T follicular helper cell (primary cell): ENCODE results near the gene EMILIN3.

ENCODE experiments used
- DNase-seq: peaks from one replicate; pipeline ENCODE4 v3.0.0-alpha.2; 2020; ENCODE audit warnings: low read depth
- total RNA-seq, 2 experiments: gene quantifications; one replicate each; lab custom pipeline; 2026; lab: John Stamatoyannopoulos, UW

Gene EMILIN3, protein sequence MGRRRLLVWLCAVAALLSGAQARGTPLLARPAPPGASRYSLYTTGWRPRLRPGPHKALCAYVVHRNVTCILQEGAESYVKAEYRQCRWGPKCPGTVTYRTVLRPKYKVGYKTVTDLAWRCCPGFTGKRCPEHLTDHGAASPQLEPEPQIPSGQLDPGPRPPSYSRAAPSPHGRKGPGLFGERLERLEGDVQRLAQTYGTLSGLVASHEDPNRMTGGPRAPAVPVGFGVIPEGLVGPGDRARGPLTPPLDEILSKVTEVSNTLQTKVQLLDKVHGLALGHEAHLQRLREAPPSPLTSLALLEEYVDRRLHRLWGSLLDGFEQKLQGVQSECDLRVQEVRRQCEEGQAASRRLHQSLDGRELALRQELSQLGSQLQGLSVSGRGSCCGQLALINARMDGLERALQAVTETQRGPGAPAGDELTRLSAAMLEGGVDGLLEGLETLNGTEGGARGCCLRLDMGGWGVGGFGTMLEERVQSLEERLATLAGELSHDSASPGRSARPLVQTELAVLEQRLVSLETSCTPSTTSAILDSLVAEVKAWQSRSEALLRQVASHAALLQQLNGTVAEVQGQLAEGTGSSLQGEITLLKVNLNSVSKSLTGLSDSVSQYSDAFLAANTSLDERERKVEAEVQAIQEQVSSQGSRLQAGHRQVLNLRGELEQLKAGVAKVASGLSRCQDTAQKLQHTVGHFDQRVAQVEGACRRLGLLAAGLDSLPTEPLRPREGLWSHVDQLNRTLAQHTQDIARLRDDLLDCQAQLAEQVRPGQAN
- total RNA-seq, result 0 to 0.04 reads per million in 2 experiments

DNA sequence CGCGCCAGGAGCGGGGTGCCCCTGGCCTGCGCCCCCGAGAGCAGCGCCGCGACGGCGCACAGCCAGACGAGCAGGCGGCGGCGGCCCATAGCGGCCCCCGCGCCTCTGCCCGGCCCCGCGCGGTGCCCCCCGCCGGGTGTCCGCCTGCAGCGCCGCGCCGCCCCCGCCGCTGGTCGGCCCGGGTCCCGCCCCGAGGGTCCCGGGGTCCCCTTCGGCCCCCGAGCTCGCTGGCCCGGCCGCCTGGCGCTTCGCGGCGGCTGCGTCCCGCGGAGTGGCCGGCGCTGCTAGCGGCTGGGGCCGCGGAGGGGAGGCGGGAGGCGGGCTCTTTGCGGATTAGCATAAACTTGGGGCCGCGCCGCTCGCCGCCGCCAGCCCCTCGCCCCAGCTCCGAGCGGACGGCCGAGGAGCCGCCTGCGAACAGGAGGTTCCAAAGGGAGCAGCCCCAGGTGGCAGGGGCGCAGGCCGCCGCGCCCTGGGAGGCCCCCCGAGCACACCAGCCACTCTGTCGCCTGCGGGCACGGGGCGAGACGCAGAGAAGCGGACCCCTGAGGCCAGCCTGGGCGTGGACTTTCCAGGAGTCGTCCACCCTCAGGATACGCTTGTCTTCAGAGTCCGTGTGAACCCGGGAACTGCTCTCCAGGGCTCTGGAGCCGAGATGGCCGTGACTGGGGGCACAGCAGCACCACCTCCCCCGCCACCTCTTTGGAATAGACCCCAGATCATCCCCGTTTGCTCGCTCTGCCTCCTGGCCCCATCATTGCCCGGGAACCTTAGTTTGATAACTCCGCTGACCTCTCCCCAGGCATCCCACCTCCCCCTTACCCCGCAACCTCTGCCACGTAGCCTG is at the start of gene EMILIN3:
EMILIN3 (minus strand) TSS at position 273 of the 847 bp plus-strand sequence; CDS start at position 89, 184 bp downstream.
- no peak for DNase-seq

DNA sequence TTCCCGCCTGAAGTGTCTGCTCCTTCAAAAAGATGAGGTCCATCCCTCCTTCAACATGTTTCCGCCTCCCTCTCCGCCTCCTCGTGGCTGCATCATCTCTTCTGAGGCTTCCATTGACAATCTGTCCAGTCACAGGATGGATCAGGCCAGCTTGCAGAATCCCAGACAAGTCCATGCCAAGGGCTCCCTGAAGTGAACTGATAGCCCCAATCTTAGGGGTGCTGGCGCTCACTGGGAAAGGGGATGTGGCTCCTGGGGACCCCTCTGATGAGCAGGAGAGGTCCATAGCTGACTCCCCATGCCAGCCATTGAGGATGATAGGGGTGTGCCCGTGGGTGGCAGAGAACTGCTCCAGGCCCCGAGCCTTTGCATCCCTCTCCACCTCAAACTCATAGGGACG is 48.6 kb upstream of the EMILIN3 start:
- no peak for DNase-seq

DNA sequence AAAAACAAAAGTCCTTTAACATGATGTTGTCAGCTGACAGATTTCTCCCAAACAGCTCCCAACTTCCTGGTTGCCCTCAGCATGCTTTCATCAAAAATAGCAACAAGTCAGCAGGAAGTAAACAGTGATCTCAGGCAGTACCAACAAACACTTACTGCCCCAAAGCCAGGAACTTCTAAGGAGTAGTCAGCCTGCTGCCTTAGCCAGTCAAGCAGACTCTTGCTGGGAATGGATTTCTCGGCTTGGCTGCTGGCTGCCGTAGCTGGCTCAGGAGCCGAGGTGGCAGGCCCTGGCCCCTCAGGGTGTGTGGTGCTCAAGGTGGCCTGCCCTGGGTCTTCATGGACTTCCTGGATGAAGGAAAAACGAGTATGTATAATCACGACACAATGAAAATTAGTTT is 46.6 kb upstream of the EMILIN3 start:
- DNase-seq, result no peak

DNA sequence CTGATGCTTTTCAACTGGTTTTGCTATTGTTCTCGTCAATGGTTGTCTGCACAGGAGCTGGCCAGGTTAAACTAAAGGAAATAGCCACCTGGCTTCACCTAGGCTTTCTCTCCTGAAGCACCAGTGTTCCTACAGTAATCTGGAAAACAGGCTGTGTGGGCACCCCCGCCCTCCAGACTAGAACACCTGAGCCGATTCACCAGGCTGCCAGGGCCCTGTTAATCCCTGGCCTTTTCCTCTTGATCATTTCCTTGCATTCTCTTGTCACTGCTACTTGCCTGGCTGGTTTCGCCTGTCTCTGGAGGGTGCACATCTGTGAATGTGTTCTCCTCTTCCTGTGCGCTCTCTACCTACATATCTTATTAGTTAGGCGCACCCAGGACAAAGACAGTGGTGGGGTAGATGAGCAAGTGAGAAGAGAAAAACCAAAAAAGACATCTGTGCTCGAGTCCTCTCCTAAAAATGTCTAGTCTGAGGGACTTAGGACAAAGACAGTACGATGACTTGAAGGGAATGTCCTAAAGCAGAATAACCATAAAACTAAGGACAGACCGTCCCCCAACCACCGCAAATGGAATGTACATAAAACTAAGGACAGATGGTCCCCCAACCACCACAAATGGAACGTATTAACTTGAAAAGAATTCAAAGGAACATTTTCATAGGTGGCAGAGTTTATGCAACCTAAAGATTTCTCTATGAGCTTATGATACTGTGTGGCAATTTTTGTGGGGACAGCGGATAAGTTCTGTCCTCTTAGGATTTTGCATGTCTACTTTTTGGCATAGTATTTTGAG is 45.9 kb upstream of the EMILIN3 start:
- no peak for DNase-seq

DNA sequence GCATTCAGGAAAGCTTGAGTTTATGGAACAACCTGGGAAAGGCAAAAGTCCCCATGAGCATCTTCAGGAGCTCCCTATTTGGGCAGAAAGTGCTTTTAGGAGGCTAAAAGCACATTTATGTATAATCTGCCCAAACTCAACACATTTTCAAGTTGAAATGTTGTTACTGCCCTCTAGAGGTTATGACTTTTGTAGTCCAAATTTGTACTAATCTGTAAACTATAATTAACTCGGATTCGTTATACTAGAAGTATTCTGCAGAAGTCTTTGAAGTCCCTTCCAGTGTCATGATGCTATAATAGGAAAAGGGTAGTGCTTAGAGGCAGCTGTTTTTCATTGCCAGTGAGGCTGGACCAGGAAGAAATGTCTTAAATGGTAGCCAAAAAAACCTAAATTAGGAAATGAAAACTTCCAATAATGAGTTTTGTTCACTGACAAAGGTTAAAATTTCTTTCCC is 44.8 kb upstream of the EMILIN3 start:
- no peak for DNase-seq

DNA sequence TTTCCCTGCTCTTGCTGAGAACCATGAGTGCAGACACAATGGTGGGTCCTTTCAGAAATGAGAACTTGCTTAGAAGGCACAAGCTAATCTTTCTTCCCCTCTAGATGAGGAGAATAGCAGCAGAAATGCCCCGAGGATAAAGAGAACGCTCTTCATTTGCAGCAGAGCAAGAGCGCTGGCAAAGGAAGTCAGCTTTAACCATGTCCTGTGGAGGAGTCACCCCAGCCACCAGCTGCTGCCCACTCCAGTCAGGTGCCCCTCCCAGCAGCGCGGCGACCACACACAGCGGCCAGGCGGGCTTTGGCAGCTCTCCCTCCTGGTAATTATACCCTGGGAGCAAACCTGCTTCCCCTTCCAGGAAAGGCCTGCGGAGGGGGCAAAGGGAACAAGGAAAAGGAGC is 42.4 kb upstream of the EMILIN3 start:
- no peak for DNase-seq

DNA sequence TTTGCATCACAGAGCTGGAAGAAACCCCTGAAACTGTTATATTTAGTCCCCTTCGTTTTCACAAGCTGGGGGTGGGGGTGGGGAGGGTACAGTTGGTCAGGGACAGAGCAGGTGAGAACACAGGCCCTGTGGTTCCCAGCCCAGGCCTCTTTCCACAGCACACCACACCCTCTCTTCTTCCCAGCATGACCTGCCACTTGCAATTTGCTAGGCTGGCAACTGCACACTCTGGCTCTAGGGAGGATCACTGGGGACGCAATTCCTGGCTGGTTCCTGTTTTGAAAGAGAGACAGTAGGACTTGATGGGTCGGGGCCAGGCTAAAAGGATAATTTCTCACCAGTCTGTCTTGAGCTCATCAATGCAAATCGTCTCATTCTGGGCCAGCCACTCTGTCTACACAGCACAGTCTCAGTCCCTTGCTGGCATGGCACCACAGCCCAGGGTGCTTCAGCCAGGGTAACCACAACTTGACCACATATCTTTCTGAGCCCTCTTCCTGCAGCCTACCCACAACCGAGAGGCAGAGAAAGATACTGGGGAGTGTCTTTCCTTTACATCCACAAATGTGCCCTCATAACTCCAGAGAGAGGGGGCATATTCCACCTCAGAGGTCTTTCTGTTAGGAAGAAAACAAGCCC is 41.7 kb upstream of the EMILIN3 start:
- DNase-seq, result no peak

DNA sequence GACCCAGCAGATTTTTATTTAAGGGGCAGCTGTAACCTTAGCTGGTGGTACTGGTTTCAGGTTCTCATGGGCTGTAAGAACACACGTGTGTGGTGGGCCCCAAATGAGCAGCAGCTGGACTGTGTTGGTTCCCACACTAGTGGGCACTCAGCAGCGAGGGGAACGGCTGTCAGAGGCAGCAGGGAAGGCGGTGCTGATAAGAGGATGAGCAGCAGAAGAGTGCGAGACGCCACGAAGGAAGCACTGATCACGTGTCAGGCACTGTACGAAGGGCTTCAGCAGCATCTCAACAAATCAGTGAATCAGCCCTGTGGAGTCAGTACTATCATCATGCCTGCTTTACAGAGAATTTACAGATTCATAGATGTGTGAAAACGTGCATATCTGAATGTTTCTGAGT is 41.0 kb upstream of the EMILIN3 start:
- DNase-seq, result no peak

DNA sequence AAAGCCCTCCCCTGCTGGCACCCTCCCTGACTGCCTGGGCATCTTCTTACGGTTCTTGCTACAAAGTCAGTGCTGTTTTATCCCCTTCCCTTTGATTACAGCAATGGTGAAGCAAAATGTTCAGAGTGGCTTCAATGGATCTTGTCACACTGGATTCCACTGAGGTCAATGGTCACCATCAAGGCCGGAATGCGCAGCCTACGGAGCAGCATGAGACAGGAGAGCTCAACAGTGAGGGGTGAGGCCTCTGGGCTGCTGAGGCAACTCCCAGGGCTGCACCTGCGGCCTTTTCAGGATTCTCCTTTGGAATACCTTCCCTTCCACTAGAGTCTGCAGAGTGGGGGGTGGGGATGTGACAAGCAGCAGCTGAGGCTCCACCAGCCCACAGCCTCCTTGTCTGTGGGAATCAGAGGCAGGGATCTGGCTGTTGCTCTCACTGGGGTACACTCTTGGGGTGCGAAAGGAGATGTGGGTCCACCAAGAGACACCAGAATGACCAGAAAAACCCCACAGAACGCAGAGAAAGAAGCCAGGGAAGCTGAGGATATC is 40.4 kb upstream of the EMILIN3 start:
- no peak for DNase-seq

DNA sequence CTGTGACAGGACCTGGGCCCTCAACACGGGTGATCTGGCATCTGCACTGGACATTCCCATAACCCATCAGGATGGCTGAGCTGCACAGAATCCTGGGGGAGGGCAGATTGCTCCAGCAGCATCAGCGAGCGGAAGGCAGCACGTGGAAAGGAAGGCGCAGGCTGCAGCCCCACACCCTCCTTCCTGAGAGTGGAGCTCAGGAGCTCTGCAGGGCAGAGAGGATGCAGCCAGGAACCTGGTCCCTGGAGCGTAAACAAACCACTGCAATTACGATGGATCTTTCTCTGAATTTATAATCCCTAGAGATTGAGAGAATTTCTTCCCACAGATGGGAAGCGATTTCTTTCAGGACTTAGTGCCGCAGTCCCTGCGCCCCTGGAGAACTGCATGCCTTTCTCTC is 39.7 kb upstream of the EMILIN3 start:
- DNase-seq, result no peak

DNA sequence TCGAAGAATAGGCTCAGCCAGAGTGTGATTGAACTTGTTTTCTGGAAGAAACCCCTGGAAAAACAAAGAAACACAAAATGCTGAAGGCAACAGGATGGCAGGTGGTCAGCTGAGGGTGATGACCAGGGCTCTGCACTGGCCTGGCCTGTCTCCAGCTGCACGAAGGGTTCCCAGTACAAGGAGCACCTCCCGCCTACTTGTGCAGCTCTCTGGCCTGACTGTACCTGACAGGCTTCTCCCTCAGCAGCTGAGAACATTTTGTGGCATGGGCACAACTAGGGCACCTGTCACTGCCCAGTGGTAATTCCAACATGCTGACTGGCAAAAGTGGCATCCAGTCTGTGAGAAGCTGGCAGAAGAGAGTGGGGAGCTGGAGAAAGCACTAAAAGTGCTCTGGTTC is 38.8 kb upstream of the EMILIN3 start:
- no peak for DNase-seq

DNA sequence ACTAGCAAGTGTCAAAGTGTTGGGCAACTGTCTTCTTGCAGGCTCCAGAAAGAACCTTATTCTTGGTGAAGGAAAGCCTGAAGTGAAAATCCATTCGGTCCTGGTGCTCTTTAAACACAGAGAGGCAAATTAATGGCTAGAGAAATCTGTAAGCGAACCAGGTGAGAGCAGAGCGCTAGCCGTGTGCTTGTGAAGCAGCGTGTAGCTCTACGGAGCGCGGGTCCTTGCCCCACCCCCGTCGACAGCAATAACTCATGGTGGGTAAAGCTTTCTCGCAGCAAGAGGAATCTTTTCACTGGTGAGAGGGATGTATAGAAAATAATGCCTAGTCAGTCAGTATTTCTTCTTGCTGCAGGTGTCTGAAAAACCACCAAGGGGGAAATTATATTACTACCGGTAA is 37.0 kb upstream of the EMILIN3 start:
- DNase-seq, result no peak

DNA sequence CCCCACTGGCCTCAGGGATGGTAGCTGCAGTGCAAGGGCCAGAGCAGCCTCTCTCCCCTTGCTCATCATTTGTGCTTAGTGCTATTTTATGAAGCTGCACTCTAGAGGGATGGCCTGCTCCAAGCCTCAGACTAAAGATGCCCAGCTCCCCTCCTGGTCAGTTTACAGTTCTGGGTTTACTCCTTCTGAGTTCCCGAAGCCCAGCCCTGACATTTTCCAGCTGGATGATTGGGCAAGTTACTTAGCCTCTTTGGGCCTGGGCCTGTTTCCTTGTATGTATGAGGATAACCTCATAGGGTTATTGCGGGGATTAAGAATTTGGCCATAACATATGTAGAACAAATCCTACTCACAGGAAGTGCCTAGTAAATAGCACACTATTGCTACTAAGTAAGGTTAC is 31.8 kb upstream of the EMILIN3 start:
- DNase-seq, result no peak

DNA sequence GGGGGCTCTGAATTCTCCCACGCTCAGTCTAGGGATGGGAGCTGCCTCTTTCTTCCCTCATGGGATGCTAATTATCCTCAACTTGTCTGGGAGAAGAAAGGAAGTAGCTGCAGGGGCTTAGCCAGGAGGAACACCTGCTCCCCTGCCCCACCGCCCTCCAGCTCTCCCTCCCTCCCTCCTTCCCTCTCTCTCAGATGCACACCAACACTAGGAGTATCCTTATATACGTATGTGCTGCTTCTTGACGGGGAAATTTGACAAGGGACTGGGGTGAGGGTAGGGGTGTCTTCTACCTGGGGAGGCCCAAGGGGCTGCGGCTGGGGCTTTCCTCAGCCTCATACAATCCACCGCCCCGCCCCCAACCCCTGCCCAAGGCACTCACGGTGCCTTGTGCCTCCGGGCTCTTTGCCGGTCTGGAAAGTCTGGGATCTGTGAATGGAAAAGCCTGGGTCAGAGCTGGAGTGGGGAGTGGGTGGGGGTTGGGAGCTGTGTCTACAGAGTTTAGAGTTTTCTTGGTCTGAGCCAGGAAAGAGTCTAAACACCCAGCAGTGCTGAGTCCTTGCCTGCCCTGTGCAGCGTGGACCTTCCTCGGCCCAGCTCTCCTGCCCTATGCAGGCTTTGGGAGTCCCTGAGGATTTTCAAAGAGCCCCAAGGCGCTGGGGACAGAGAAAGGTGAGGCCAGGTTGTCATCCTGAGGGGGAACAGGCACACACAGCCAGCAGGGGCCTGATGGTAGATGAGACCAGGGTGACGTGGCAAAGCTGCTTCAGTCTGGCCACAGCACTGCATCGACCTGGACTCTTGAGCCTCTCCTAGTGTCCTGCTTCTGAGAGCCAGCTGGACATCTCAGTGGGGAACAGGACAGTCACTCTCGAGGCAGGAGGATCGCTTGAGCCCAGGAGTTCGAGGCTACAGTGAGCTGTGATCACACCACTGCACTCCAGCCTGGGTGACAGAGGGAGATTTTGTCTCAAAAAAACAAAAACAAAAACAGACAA is 29.3 kb upstream of the EMILIN3 start:
- DNase-seq, result no peak

DNA sequence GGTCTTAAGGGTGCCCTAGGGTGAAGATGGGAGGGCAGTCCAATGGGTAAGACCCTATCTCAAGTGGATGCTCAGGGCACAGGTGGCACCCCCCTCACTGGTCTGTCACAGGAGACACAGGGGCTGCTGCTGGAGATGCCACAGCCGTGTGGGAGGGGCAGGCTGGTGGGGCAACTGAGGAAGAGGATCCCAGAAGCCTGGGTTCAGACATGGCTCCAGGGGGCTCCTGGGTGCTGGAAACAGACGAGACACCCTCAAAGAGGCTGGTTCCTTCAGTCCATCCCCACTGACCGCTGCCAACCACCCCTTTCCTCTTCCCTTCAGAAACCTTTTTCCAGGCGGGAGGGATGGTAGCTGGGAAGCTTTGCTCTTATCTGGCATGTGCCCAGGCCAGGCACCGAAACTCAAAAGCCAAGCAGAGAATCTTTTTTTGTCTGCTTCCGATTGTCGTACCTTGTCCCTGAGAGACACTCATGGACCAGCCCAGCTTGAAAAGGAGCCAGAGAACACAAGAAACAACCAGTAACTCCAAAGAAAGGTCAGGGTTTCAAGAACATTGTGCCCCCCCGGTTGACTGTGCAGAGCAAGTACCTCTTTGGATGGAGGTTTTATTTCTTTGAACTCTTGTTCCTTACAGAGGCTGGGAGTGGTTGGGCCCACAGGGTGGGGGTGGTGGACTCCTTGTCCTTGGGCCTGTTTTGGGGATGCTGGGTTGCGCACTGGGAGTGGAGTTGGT is 28.5 kb upstream of the EMILIN3 start:
- DNase-seq, result no peak

DNA sequence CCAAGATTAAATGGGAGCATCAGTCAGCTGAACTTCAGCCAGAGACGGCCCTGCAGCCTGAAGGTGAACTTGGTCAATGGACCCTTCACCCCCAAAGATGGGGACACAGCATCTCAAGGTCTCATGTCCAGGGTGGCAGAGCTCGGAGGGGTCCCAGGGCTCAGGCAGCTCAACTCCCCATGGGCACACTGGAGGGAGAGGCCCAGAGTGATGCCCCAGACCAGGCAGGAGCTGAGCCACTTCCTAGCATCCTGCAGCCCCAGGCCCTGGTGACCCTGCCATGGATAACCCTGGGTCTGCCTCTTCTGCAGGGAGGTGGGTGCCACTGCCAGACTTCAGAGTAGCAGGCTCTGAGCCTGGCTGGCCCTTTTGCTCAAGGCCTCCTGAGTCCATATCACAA is 27.5 kb upstream of the EMILIN3 start:
- DNase-seq, result no peak

DNA sequence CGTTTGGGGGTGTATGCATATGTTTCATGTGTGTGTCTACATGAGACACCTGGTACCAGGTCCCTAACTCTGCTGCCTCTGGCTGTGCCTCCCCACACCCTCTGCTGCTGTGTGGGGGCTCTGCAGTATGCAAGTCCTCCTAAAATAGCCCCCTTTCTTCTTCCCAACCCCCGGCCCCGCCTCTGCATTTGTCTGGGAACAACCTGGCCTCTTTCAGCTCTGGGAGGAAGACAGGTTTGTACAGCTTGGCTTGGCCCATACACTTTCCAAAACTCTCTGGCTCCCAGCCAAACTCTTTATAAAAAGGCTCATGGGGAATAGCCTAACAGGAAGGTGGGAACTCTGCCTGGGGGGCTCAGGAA is 27.1 kb upstream of the EMILIN3 start:
- DNase-seq, result no peak

DNA sequence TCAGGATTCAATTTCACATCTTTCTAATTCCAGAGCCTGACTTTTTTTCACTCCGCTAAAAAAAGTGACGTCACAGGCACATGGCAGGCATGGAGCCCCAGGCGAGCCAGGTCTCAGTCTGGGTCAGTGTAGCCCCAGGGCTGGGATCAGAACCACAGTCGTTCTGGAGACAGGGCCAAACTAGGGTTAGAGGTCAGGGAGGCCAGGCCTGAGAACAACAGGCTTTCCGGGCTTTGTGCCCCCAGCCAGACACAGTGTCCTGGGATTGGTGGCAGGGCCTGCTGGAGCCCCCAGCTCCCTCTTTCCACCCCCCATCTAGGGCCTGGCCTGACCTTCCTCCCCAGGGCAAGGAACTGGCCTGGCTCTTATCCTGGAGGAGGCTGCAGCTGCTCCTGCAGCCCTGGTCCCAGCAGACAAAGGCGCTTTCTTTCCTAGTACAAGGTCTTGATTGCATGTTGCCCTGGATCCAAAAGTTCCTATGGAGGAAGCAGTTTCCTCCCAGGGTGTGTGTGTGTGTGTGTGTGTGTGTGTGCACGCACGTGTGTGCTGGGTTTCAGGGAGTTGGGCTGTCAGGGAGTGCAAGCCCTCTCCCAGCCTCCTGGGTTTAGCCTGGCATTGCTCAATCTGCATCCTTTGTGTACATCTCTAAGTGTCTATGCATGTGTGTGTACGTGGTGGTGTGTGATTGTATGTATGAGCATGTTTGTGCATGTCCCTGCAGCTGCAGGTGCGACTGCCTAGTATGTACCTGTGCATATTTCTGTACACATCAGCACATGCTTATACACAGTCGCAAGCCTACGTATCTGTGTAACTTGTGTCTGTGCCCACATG is 26.5 kb upstream of the EMILIN3 start:
- no peak for DNase-seq
